ENCODE data around the gene ZFY.

DNA sequence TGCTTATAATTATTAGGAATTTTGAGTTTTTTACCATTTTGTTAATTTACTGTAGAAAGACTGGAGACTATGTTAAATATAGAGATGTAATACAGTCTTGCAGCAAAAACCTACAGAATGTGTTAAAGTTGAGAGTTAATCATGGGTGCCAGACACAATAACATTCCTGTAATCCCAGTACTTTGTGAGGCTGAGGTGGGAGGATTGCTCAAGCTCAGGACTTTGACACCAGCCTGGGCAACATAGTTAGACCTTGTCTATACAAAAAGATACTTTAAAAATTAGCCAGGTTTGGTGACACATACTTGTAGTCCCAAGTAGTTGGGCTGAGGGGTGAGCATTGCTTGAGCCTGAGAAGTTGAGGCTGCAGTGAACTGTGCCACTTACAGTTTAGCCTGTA is 17.7 kb downstream of the ZFY start:
- TF ChIP-seq, protein P1, sequence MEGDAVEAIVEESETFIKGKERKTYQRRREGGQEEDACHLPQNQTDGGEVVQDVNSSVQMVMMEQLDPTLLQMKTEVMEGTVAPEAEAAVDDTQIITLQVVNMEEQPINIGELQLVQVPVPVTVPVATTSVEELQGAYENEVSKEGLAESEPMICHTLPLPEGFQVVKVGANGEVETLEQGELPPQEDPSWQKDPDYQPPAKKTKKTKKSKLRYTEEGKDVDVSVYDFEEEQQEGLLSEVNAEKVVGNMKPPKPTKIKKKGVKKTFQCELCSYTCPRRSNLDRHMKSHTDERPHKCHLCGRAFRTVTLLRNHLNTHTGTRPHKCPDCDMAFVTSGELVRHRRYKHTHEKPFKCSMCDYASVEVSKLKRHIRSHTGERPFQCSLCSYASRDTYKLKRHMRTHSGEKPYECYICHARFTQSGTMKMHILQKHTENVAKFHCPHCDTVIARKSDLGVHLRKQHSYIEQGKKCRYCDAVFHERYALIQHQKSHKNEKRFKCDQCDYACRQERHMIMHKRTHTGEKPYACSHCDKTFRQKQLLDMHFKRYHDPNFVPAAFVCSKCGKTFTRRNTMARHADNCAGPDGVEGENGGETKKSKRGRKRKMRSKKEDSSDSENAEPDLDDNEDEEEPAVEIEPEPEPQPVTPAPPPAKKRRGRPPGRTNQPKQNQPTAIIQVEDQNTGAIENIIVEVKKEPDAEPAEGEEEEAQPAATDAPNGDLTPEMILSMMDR (IDR thresholded peaks at IDR 0.05) = no peak
- no peak for TF ChIP-seq POLR2AphosphoS5 (IDR thresholded peaks at IDR 0.05)
- no peak for TF ChIP-seq POLR2A (IDR thresholded peaks at IDR 0.05)
